ENCODE results near the gene FABP3.
"Not testable (repeated sequence)": the region's sequence is repeated elsewhere in the genome, so short reads cannot be mapped to it uniquely, and the experiment has no call there.

FABP3 gene

DNA sequence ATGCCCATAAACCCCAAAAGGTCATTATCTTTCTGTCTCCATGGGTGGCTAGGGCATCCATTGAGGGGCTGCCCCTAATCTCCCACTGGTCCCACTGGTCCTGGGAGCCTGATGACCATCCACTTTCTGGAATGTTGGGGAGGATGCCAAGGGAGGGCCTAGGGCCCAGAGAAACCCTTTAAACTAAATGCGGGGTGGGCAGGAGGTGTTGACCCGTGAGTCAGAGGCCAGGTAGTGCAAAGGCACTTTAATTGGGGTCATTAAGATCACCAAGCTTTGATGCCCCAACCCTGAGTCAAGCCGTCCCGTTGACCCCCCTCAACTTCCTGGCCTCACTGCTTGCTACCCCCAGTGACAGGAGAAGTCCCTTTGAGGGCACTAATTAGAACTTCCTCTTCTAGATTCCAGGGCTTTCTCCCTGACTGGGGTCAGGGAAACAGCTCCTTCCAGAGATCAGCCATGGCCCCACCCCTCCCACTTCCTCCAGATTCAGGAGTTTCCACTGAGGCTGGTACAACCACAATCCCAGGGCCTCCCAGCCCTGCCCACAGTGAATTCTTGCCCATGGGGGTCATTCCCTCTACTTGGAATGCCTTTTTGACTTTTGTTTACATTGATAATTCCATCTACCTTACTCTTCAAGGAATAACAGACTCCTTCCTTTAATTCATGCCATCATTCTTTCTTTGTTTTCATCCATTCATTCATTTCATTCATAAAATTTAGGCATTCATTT, 24.7 kb upstream of the FABP3 start:
- peak; percentile 63 to 73 for DNase-seq

DNA sequence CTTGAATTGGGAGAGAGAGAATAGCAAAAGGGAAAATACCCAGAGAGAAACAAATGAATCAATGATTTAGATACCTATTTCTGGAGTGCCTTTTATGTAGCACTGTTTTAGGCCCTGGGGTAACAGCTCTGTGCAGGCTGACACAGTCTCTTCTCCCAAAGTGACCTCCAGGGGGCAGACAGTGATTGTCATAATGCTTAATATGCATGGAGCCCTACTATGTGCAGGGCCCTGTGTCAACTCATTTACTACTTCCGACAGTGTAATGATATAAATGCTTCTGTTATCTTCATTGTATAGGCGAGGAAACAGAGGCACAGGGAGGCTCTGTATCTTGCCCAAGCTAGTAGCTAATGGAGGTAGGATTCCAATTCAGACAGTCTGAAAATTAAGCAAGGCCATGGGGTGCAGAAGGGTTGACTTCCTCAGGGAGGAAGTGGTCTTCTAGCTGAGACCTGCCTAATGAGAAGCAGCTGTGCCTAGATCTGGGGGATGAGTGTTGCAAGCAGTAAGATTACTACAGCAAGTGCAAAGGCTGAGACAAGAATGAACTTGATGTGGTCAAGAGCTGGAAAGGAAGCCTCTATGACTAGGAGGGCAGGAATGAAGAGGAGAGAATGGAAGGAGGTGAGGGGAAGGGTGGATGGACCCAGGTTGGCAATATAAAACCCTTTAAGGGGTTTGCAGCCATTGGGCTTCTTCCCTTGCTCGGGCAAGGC, 23.9 kb upstream of the FABP3 start:
- peak; percentile 61 to 74 for DNase-seq

DNA sequence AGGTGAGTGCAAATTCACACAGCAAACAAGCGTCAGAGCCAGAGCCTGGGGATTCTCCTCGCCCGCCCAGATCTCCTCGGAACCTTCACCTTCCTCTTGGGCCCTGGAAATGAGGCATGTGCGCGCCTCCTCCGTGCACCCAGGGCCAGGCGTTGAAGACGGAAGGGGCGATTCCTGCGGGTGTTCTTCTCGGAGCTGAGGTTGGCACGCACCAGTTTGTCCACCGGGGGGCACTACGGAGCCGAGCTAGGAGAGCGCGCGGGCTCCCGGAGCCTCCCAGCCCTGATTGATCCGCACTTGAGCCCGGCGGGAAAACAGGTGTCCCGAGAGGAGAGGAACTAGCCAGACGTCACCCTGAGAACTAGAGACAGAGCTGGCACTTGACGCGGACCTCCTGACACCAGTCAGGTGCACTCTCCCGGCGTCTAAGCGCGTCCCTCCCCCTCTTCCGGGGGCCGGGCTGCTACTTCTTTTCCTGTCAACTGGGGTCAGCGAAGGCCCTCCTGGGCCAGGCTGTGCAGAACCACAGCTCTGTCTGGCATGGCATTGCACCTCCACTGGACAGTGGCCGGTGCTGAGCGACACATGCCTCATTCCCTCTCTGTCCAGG, 21.8 kb upstream of the FABP3 start:
- DNase-seq, result peak; percentile 54 to 56

GRCh38 chr1:31393463-31393862, 20.6 kb upstream of the FABP3 start:
- DNase-seq, result no peak

DNA sequence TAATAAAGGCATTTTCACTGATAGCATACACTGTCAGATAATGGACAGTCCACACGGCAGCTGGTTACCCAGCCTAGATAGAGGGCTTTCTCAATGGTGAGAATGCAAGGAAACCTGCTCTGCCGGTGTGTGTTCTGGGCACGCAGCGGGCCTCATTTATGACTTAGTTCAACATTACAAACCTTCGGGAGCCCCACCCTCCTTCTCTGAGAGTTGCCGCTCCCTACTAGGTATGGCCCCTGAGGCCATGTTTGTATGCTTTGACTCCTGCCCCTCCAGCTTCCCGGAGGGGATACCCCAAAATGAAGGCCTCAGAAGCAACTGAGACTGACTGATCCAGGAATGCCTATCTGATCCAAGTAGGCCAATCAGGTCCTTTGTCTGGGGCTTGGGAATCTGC, 17.2 kb upstream of the FABP3 start:
- no peak for DNase-seq

DNA sequence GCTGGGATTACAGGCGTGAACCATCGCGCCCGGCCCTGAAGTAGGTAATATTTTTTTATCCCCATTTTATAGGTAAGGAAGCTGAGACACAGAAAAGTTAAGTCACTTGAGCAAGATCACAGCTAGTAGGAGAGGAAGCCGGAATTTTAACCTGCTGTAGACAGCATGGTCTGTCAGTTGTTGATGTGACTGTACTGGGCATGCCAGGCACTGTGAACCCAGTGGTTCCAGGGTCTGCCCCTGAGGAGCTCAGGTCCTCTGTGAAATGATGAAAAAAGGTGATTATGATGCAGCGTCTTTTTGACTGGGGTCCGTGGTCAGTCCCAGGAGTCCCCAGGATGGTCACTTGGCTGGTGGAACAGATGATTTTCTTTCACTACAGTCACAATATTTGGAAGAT, 16.7 kb upstream of the FABP3 start:
- DNase-seq, result no peak

DNA sequence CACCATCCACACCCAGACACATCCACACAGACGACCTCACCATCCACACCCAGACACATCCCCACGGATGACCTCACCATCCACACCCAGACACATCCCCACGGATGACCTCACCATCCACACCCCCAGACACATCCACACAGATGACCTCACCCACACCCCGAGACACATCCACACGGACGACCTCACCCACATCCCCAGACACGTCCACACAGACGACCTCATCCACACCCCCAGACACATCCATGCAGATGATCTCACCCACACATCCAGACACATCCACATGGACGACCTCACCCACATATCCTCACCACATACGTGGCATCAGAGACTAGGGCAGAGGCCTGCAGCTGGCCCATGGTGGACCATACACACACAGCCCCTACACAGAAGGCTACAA, 14.7 kb upstream of the FABP3 start:
- no peak for DNase-seq

DNA sequence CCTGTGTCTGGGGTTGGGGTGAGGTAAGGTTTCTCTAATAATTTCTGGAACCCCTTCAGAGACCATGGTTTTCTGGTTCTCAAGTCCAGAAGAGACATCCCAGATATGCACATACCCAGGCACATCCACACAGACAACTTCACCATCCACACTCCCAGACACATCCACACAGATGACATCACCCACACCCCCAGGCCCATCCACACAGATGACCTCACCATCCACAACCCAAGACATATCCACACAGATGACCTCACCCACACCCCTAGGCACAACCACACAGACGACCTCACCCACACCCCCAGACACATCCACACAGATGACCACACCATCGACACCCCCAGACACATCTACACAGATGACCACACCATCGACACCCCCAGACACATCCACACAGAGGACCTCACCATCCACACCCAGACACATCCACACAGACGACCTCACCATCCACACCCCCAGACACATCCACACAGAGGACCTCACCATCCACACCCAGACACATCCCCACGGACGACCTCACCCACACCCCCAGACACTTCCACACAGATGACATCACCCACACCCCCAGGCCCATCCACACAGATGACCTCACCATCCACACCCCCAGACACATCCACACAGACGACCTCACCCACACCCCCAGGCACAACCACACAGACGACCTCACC, 13.8 kb upstream of the FABP3 start:
- DNase-seq, result not testable (repeated sequence)

DNA sequence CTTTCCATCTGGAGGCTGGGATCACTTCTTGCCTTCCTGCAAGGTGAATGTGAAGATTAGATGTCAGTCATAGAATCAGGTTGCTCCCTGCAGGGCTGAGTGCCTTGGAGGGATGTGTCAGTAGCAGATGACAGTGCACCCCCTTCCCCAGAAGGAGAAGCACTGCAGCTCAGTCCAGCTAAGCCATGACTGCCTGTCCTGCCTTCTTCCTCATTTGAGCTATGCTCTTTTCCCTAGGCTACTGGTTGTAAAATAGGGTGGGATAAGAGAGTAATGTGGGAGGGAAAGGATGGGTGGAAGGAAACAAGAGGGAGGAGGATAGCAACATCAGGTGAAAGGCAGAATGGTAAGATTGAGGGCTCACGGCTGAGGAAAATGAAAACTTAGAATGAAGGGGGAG, 11.1 kb upstream of the FABP3 start:
- no peak for DNase-seq

GRCh38 chr1:31382379-31382989, 9.6 kb upstream of the FABP3 start:
- DNase-seq, result no peak

GRCh38 chr1:31381394-31382294, 8.8 kb upstream of the FABP3 start:
- DNase-seq, result no peak

DNA sequence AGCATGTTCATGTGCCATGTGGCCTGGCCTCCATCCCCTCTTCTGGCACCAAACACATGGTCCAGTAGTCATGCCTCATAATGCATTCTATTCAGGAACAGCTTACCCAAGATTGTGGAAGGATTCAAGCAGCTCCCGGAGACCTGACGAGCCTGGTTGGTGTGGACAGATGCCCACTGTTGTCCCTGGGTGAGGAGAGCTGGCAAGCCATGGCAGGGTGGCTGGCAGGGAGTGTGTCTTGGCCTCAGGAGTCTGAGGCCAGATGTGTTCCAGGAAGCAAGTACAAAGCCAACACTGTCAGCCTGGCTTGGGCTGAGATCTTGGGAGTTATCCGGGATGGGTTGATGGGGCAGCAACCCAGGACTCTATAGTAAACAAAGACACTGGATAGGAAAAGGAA, 7.3 kb upstream of the FABP3 start:
- DNase-seq, result no peak

DNA sequence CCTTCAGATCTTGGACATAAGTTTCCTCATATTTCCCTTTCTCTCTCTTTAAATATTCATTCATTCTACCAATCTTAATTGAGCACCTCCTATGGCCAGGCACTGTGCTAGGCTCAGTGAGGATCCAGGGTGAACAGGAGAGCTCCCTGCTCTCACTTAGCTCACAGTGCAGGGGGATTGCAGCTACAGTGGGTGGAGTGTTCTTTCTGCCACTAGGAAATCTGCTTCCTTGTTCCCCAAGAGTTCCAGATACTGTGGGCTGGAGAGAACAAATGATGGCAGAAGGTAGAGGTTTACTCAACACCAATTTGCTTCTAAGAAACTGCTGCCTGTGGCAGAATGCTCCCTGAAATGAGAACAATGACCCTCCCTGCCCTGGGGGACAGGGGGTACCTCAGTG, 5.1 kb upstream of the FABP3 start:
- DNase-seq, result no peak

GRCh38 chr1:31377364-31377863, 4.5 kb upstream of the FABP3 start:
- no peak for DNase-seq

DNA sequence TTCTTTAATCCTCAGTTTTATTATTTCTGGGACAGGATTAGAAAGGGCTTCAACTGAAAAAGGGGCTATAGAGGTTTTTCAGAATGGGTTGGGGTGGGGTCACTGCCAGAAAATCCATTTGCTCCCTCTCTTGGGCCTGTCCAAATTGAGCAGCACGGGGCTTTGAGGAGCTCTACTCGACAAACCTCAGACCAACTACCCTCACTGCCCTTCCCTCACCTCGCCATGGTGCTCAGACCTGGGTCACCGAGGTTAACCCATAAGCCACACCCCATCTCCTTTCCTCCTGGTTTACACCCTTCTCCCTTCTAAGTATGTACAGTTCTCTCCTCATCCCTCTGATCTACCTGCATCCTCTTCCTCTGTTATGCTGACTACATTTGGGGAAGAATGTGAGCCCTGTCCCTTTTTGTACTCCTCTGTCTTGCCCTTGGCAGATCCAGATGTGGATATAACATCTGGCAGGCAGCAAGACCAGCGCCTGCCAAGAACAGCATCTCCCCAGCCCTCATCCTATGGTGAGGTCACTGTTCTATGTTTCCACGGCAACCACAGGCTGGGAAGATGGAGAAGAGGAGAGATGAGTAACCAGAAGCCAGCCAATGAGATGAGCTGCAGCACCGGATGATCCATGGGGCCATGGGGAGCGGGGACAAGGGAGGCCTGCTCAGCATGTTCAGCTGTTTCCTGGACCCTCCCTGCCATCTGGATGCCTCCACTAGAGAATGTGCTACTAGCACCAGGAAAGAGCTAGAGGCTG, 3.7 kb upstream of the FABP3 start:
- DNase-seq, result no peak

GRCh38 chr1:31374511-31375196, 1.8 kb upstream of the FABP3 start:
- DNase-seq, result no peak

- DNase-seq, result no peak
Observed at GRCh38 chr1:31373897-31374486, 1.1 kb upstream of the FABP3 start.

DNA sequence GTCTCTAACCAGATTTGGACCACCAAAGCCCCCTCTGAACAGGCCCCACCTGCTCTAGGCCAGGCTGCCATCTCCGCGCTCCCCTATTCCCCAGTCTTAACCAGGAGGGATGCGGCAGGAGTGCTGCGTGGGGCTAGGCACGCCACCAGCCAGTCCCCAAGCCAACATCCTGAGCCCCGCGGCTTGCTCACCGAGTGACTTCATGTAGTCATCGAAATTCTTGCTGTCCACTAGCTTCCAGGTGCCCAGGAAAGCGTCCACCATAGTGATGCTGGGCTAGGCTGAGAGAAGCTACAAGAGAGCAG, 173 bp downstream of the FABP3 start:
- DNase-seq, result no peak

- DNase-seq, result no peak
Observed at GRCh38 chr1:31372051-31372450, 825 bp downstream of the FABP3 start.

Measured in SW 1271 (cell line).